GM19238 (cell line): ENCODE results near the gene TGIF2.
A peak's percentile ranks its signal among the peaks of the same experiment; 100 is the strongest.
"Not testable (repeated sequence)": the region's sequence is repeated elsewhere in the genome, so short reads cannot be mapped to it uniquely, and the experiment has no call there.

Source experiments
- DNase-seq: peaks from one replicate; pipeline ENCODE4 v3.0.0; 2011; ENCODE audit warnings: low spot score; ENCODE audit not compliant: insufficient read length

Gene TGIF2

DNA sequence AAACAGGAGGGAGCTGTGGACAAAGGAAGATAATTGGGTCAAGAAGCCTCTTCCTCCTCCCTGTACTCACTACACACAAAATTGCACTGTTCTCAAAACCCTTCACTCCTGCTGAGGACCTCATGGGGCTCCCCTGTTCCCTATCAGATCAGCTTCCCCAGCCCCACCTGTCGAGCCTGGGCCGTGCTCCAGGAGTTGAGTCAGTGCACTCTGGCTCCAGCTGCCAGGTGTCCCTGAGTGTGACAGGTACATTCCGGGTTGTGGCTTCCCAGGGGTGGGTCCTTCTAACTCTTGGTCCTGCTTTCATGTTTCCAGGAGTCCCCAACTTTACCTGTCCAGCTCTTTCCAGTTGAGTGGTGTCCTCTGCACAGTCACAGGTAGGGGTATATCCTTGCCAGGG, 40.6 kb downstream of the TGIF2 start:
- no peak for DNase-seq

DNA sequence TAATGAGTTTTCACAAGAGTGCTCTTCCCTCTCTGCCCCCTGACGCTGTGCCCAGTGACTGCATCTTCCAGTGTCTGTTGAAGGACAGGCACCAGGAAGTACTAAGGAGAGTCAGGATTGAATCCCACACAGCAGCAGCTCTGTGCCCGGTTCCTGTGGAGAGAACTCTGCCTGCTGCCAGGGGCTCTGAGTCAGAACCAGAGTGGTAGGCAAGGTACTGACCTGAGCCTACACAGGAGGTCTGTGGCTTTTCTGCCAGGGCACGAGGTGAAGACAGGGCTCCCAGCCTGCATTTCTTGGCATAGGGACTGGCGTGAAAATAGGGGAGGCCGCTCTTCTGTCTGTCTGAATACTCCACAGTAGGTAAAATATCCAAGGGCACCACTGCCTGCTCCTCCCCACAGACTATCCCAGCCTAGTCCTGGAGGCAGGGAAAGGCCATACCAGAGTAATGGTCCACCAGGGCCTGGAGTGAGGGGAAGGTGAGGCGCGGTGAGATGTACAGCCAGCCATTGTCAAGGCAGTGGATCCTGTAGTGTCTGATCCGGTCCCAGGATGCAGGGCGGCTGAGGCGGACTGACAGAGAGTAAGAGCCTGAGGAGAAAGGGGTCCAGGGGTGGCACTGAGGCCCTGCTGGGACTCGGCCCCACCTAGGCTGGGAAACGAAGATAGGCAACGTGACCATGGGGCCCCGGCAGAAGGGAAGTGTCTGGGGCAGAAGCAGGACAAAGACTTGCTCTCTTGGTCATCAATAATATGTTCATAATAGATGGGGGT, 41.6 kb downstream of the TGIF2 start:
- no peak for DNase-seq

DNA sequence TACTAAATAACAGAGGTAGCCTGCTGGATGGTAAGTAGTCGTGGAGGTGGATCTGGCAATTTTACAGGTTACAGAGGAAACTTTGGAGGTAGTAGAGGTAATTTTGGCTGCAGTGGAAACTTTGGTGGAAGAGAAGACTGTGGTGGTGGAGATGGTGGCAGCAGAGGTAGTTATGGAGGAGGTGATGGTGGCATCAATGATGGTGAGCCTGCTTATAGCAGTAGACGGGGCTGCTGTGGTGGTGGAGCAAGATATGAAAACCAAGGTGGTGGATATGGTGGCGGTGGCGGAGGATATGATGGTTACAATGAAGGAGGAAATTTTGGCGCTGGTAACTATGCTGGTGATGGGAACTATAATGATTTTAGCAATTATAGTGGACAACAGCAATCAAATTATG, 47.5 kb downstream of the TGIF2 start:
- no peak for DNase-seq

DNA sequence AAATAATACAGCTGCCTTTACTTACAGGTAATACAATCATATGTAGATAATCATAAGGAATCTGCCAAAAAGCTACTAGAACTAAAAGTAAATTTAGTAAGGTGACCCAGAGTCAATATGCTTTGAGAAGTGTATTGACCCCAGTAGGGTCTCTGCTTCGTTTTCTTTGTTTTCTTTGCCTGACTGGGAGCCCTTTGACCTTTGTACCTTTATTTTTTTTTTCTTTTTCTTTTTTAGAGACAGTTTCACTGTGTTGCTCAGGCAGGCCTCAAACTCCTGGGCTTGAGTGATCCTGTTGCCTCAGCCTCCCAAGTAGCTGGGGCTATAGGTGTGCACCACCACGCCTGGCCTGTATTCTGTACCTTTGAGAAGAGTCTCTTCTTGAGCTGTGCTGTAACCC, 50.0 kb downstream of the TGIF2 start:
- no peak for DNase-seq

DNA sequence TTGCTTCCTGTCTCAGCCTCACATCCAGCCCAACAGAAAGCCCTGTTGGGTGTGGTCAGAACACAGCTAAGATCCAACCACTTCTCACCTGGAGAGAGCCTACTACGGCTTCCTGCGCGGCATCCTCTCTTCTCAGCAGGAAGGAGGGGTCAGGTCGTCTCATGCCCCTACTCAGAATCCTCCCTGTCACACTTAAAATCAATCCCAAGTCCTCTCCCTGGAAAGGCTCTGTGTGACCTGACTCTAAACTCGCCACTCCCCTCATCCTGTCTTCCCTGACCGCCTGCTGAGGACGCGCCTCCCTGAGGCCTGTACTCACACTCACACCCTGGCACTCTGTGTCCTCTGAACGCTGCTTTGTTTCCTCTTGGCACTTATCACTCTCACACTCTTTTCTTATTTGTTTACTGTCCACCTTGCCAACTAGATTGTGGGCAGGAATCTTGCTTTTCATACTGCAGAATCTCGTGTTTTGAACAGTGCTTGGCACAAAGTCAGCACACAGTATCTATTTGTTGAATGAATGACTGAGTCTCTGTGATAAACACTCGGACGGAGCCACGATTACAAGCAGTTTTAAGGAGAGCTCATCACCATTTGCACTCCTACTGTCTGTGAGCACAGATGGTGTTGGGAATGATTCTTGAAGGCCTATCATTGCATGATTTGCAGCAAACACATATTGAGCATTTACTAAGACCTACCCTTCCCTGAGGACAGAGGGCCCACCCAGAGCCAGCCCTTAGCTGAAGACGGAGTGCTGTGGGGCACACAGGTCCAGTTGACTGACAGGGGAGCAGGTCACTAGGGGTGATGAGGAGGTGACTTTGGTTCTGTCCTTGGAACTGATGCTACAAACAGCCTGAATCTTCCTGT, 50.9 kb downstream of the TGIF2 start:
- no peak for DNase-seq

DNA sequence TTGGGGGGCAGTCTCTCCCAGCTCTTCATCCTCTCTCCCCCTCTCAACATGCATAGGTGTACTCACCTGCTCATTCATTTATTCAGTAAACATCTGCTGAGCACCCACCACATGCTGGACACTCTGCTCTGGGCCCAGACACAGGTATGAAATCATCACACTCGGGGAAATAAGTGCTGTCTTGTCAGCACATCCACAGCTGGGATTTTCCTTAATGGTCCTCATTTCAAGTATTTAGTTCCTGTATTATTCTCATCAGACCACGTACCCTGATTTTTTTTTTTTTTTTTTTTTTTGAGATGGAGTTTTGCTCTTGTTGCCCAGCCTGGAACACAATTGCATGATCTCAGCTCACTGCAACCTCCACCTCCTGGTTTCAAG, 51.5 kb downstream of the TGIF2 start:
- no peak for DNase-seq

DNA sequence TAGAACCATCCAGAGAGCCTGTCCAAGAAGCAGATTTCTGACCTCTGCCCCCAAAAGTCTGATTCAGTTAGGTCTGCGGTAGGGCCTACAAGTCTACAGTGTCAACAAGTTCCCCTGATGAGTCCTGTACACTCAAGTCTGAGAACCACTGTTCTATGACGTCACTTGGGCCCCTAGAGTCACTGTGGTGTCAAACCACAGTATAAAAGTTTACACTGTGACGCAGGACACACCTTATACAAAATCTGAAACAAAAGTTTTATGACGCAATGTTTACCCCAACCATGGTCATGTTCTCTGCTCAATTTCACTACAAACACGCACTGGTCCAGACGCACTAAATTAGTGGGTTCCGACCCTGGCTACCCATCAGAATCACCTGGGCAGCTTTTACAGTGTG, 54.7 kb downstream of the TGIF2 start:
- DNase-seq: no peak

DNA sequence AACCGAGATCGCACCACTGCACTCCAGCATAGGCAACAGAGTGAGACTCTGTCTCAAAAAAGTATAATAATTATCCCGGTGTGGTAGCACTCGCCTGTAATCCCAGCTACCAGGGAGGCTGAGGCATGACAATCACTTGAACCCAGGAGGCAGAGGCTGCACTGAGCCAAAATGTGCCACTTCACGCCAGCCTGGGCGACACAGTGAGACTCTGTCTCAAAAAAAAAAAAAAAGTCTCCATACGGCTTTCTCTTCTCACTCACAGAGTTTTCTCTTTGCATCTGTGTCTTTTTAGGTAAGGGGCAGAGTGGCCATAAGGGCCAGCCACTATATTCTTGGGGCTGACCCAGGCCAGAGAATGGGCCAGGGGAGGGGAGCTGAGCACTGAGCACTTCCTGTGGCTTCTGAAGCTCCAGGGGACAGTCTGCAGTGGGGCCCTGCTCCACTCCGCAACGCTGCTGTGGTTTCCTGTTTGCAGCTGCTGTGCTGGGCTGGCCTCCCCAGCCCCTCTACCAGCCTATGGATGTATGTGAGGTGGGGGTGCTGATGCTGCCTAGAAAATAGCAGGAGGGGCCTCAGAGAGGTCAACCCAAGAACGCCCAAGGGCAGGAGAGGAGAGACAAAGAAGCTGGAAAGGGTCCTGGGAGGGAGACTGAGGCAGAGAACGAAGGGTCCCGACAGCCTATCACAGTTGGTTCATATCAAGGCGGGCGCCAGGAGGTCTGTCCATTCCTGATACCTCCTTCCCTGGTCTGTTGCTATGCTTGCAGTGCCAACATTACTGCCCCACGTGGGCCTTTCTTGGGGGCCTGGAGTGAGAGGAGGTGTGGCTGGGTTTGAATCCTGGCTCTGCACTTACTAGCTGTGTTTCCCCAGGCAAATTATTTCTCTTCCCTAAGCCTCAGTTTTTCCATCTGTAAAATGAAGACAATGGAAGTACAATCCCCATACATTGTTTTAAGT, 56.6 kb downstream of the TGIF2 start:
- DNase-seq: peak; percentile 37

DNA sequence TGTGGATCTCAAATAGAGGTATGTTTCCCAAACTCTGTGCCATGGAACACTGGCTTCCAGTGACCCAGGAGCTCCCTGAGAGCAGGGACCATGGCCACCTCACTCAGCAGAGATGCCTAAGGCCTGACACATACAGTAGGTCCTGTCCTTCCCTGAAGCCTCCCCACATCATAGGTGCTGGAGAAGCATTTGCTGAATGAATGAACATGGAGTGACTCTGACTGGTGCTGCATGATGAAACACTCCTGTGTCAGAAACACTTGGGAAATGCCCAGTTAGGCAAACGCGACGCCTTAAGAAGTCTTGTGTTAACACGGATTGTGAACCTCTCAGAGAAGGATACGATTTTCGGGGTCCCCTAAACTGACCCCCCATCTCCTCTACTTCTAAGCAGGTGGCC, 58.2 kb downstream of the TGIF2 start:
- DNase-seq: no peak

DNA sequence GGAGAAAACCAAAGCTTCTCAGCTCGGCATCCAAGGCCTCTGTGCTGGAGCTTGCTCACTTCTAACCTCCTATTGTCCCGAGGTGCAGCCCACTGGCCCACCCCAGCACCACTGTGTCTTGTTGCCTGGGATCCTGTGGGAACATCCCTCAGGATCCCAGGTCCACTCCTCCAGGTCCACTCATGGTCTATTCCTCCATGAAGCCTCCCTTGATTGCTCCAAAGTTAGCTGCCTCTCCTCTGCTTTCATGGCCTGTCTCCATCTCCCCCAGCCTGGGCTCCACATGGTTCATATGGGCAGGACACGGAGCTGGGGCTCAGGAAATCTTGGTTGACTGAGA, 58.7 kb downstream of the TGIF2 start:
- no peak for DNase-seq

DNA sequence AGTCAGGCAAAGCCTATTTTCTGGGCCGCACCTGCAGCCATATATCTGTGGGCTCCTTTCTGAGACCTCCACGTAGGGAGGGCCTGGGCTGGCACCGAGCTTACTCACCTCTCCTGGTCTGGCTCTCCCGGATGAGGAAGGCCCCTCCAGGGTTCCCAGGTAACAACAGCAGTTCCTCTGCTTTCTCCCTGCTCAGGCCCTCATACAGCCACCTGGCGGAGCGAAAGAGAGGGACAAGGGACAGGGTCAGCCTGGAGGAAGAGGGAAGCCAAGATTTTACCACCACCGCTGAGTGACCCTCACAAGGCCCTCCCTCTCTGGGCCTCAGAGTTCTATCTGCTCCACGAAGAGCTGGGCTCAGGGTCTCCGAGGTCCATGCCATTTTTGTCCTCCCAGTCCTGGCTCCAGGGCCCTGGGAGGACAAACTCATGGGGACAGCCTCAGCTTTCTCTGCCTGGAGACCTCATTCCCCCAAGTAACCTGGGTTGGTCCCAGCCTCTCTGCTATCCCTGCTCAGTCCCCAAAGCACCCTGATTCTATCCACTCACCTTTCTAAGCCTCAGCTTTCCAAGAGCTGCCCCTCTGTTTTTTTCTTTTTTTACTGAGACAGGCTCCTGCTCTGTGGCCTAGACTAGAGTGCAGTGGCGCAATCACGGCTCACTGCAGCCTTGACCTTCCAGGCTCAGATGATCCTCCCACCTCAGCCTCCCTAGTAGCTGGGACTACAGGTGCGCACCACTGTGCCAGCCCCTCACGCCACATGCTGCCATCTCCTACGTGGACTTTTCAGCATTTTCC, 59.3 kb downstream of the TGIF2 start:
- DNase-seq: no peak

DNA sequence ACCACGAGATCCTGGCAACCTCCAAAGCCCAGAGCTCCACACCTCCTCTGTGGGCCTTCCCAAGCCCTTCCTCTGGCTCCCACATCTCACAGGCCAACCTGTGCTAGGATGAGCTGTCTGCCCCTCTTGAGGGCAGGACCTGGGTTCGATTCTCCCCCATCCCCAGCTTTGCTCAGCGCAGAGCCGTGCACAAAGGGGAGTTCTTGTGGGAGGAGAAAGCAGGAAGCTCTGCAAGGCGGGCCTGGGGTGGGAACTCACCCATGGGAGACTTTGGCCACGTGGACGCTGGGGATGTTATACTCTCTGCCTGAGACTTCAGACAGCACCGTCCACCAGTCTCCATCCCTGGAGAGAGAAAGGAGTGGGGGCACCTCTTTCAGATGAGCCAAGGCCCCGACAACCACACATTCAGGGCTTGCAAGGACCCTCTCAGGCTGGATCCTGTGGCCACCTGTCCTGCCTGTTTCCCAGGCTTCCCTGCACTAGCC, 59.9 kb downstream of the TGIF2 start:
- DNase-seq: no peak

DNA sequence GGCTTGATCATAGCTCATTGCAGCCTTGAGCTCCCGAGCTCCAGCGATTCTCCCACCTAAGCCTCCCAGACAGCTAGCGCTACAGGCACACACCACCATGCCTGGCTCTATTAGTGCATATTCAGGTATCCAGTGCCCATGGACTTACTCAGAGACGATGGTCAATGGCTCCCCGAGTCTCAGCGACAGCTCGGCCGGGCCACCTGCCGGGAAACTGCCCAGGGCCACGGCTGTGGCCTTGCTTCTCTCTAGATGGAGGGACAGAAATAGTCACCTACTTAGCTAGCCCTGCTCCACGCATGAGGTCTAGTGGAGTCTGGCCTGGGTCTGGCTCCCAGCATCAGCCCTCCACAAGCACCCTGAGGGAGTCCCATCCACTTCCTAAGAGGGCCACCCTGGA, 60.9 kb downstream of the TGIF2 start:
- DNase-seq: no peak

DNA sequence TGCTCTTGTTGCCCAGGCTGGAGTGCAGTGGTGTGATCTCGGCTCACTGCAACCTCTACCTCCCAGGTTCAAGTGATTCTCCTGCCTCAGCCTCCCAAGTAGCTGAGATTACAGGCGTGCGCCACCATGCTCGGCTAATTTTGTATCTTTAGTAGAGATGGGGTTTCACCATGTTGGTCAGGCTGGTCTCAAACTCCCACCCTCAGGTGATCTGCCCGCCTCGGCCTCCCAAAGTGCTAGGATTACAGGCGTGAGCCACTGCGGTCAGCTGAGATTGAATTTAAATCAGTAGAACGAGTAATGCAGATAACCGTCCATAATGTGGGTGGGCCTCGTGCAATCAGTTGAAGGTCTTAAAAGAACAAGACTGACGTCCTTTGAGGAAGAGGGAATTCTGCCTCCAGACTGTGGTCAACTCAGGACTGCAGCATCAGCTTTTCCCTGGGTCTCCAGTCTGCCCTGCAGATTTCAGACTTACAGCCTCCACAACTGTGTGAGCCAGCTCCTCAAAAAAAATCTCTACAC, 65.5 kb downstream of the TGIF2 start:
- not testable (repeated sequence) for DNase-seq

DNA sequence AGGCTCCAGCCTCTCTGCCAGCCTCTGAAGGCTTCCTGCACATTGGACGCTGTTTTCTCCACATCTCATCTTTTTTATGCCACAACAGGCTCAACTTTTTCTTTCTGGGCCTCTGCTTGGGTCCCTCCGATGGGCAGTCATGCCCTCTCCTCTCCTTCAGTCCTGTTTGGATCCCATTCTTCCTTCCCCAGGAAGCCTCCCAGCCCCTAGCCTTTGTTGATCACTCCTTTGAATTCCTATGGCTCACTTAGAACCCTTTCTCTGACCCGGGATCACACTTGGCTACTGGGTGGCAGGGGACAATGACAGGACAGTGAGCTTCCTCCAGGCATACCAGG, 68.1 kb downstream of the TGIF2 start:
- DNase-seq: no peak

DNA sequence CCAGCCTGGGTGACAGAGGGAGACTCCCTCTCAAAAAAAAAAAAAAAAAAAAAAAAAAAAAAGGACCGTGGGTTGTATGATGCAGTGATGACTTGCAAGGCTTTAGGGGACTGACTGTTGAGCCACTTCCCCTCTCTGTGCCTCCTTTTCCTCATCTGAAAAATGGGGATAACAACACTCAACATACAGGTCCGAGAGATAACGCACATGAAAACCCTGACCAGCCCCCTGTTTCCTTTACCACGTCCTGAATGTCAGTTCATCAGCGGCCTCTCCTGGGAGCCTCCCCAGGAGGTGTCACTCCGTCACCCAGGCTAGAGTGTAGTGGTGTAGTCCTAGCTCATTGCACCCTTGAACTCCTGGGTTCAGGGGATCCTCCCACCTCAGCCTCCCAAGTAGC, 68.7 kb downstream of the TGIF2 start:
- DNase-seq: no peak
